ENCODE results near the gene MASP1.

MASP1 gene

GRCh38 chr3:187292631-187293515 is 1.3 kb upstream of the MASP1 start:
- DNase-seq: no peak

- no peak for DNase-seq
These were observed 644 bp upstream of the MASP1 start for GRCh38 chr3:187292181-187292580.

GRCh38 chr3:187291001-187291511 is 481 bp downstream of the MASP1 start:
- no peak for DNase-seq

GRCh38 chr3:187290503-187290902 is 1.0 kb downstream of the MASP1 start:
- DNase-seq: no peak

GRCh38 chr3:187288855-187289605 is 2.5 kb downstream of the MASP1 start:
- DNase-seq: no peak

- no peak for DNase-seq
These were observed 3.2 kb downstream of the MASP1 start for GRCh38 chr3:187288131-187288854.

GRCh38 chr3:187287256-187287655 is 4.3 kb downstream of the MASP1 start:
- DNase-seq: no peak

GRCh38 chr3:187286467-187287059 is 5.0 kb downstream of the MASP1 start:
- no peak for DNase-seq

- no peak for DNase-seq
These were observed 10.3 kb downstream of the MASP1 start for GRCh38 chr3:187281191-187281714.

- no peak for DNase-seq
These were observed 10.9 kb downstream of the MASP1 start for GRCh38 chr3:187280644-187281043.

GRCh38 chr3:187277129-187277462 is 14.4 kb downstream of the MASP1 start:
- DNase-seq: no peak

GRCh38 chr3:187276397-187277128 is 15.0 kb downstream of the MASP1 start:
- no peak for DNase-seq

GRCh38 chr3:187274977-187275338 is 16.6 kb downstream of the MASP1 start:
- no peak for DNase-seq

GRCh38 chr3:187274315-187274976 is 17.1 kb downstream of the MASP1 start:
- no peak for DNase-seq

GRCh38 chr3:187271582-187271981 is 20.0 kb downstream of the MASP1 start:
- no peak for DNase-seq

GRCh38 chr3:187269486-187269885 is 22.1 kb downstream of the MASP1 start:
- DNase-seq: no peak

GRCh38 chr3:187267306-187267705 is 24.2 kb downstream of the MASP1 start:
- DNase-seq: no peak

GRCh38 chr3:187266691-187267090 is 24.8 kb downstream of the MASP1 start:
- DNase-seq: no peak

- no peak for DNase-seq
These were observed 26.0 kb downstream of the MASP1 start for GRCh38 chr3:187265461-187265955.

GRCh38 chr3:187264911-187265310 is 26.6 kb downstream of the MASP1 start:
- no peak for DNase-seq

GRCh38 chr3:187264021-187264420 is 27.5 kb downstream of the MASP1 start:
- DNase-seq: no peak
